Spleen (tissue), 11 donors: Measurements from ENCODE around the gene BPIFB1. TPM values are rescaled to one million over a fixed set of nuclear protein-coding genes. Genes with fewer than 3 reads are reported as not detected.

Source experiments
- DNase-seq: peaks from one replicate; pipeline ENCODE4 v3.0.0-alpha.2; 2020
- H3K27ac ChIP-seq, 8 donors: fragments of 200-600 bp; sonication (generic) in 7 of 8; 1 replicate in 4 of 8; 2 replicates in 4 of 8; pipeline versions ENCODE4 v1.5.0 to v1.8.0; 2016 to 2021; ENCODE audit warnings: inconsistent platforms in 4 of 8, mild to moderate bottlenecking in 4 of 8, moderate library complexity in 1 of 8
- H3K27me3 ChIP-seq, 7 donors: fragments of 200-600 bp; sonication (generic) in 6 of 7; replicated peaks in 1 of 7; 1 replicate in 4 of 7; 2 replicates in 3 of 7; pipeline versions ENCODE4 v1.5.0 to v1.8.0; 2016 to 2021; ENCODE audit warnings: inconsistent platforms in 3 of 7, mild to moderate bottlenecking in 1 of 7
- H3K36me3 ChIP-seq, 6 donors: fragments of 200-600 bp; sonication (generic) in 5 of 6; 1 replicate in 4 of 6; 2 replicates in 2 of 6; pipeline versions ENCODE4 v1.5.0 to v1.8.0; 2016 to 2021; ENCODE audit warnings: inconsistent platforms in 2 of 6
- H3K4me1 ChIP-seq, 6 donors: fragments of 200-600 bp; sonication (generic) in 5 of 6; 1 replicate in 3 of 6; 2 replicates in 3 of 6; pipeline versions ENCODE4 v1.5.0 to v1.8.0; 2016 to 2021; ENCODE audit warnings: inconsistent platforms in 3 of 6
- H3K4me3 ChIP-seq, 8 donors: fragments of 200-600 bp; sonication (generic) in 7 of 8; 1 replicate in 4 of 8; 2 replicates in 4 of 8; pipeline versions ENCODE4 v1.5.0 to v1.8.0; 2016 to 2021; ENCODE audit warnings: inconsistent platforms in 4 of 8, mild to moderate bottlenecking in 4 of 8, moderate library complexity in 2 of 8
- H3K9me3 ChIP-seq, 8 donors: fragments of 200-600 bp; sonication (generic) in 7 of 8; 1 replicate in 4 of 8; 2 replicates in 4 of 8; pipeline versions ENCODE4 v1.5.0 to v1.8.0; 2016 to 2021; ENCODE audit warnings: inconsistent platforms in 4 of 8
- CTCF ChIP-seq, 11 experiments: fragments of 200-600 bp in 7 of 11; fragments of 450-650 bp in 4 of 11; sonication (generic) in 4 of 11; IDR thresholded peaks in 8 of 11; conservative IDR thresholded peaks in 3 of 11; 1 replicate in 7 of 11; 2 replicates in 4 of 11; pipeline versions ENCODE4 v1.4.0 to v1.8.0; 2016 to 2021; ENCODE audit warnings: antibody characterized with exemption in 11 of 11, inconsistent platforms in 4 of 11, mild to moderate bottlenecking in 1 of 11
- POLR2A ChIP-seq, 3 donors: fragments of 450-650 bp; IDR thresholded peaks; one replicate each; pipeline ENCODE4 v1.5.1; 2017; ENCODE audit warnings: antibody characterized with exemption in 3 of 3, mild to moderate bottlenecking in 1 of 3
- POLR2AphosphoS5 ChIP-seq, 3 donors: sonication (generic); formaldehyde crosslinking; IDR thresholded peaks; one replicate each; pipeline ENCODE4 v1.5.1; 2017; ENCODE audit warnings: antibody characterized with exemption in 3 of 3
- WGBS, 5 donors: extraction: QIAGEN DNeasy Blood & Tissue Kit in 3 of 5; methylation state at CpG; one replicate each; pipeline versions ENCODE4 v1.1.5 to v1.1.7; 2013 to 2018; 5-methylcytosine and 5-hydroxymethylcytosine counted together
- intact Hi-C: fragments of 100-400 bp; cut with DNase I; formaldehyde crosslinking; loops from one replicate; pipeline ENCODE4 v1.15.0; 2023; ENCODE audit warnings: low total_unique reads
- polyA plus RNA-seq, 3 donors: library from polyadenylated mRNA; stranded (reverse); fragments of 200-250 nt; gene quantifications; one replicate each; pipeline ENCODE4 v1.2.1, GENCODE V29; 2013
- total RNA-seq, 7 donors: library from RNA; depleted of rRNA in 3 of 7; stranded (reverse); fragments of >200 nt in 3 of 7; fragmentation: NEBNext Ultra II Directional in 4 of 7; extraction: Animal tissue kit (Norgen Biotek cat#: 25700) in 4 of 7; gene quantifications; one replicate each; pipeline versions ENCODE4 v1.1.0 to v1.2.1, GENCODE V29; 2016 to 2021
- donor health status: healthy with polysubstance abuse.
- donor health status: DM: no; HTN: no; CAD: no; lungs with moderate emphysema.
- donor health status: DM: no; HTN: no; CAD: no.
- donor health status: Bipolar disorder and iron deficiency.
- donor health status: healthy.
- donor health status: DM: no; HTN: no; CAD: no.
- donor health status: DM: yes; HTN: yes; CAD: no.

Gene BPIFB1
- total and polyA plus RNA-seq, 10 donors, result 0.06 TPM; not detected in 8

GRCh38 chr20:33348136-33348937, 65.3 kb downstream of the BPIFB1 start:
- intact Hi-C loops, result no loop called here
- H3K4me3 ChIP-seq, result no peak overlapping the region
- peaks cover 0 to 10% (median 0%) of the 10 kb centered on the region in 7 donors for H3K27me3 ChIP-seq
- TF ChIP-seq POLR2AphosphoS5 (IDR thresholded peaks at IDR 0.05), result no peak
- TF ChIP-seq CTCF (IDR thresholded peaks at IDR 0.05 in 8 of 11, conservative IDR thresholded peaks at IDR 0.05 in 3 of 11), result no peak
- TF ChIP-seq POLR2A (IDR thresholded peaks at IDR 0.05), result no peak
- WGBS, 5 donors, result 93 to 97% (median 96%) methylated on average over 7 to 11 of the region's 11 CpGs
- H3K27ac ChIP-seq, result no peak overlapping the region
- peaks cover 0 to 55% (median 17%) of the 10 kb centered on the region in 6 donors for H3K36me3 ChIP-seq
- DNase-seq, result no peak
- no peaks in the 10 kb centered on the region for H3K9me3 ChIP-seq
- no peaks in the 10 kb centered on the region for H3K4me1 ChIP-seq

GRCh38 chr20:33349493-33349892, 66.5 kb downstream of the BPIFB1 start:
- no peak for DNase-seq
- no peak for TF ChIP-seq CTCF (IDR thresholded peaks at IDR 0.05 in 8 of 11, conservative IDR thresholded peaks at IDR 0.05 in 3 of 11)
- no peak for TF ChIP-seq POLR2AphosphoS5 (IDR thresholded peaks at IDR 0.05)
- TF ChIP-seq POLR2A (IDR thresholded peaks at IDR 0.05), result no peak
- WGBS, 5 donors, result 91 to 99% (median 96%) methylated on average over 7 to 8 of the region's 8 CpGs
- Histone ChIP-seq H3K36me3 (peaks cover 0 to 66% (median 21%) of the 10 kb centered on the region in 6 donors), H3K4me3 (no peak overlapping the region), H3K27me3 (peaks cover 0 to 2% (median 0%) of the 10 kb centered on the region in 7 donors), H3K27ac (no peak overlapping the region), H3K4me1 (no peaks in the 10 kb centered on the region), H3K9me3 (no peaks in the 10 kb centered on the region)
- intact Hi-C loops, result no loop called here

- Histone ChIP-seq H3K36me3 (peaks cover 0 to 88% (median 25%) of the 10 kb centered on the region in 6 donors), H3K4me1 (no peaks in the 10 kb centered on the region)
- WGBS, 5 donors, result 61 to 78% (median 70%) methylated on average over 3 of the region's 3 CpGs
Measured at GRCh38 chr20:33351696-33352095, 68.7 kb downstream of the BPIFB1 start.

More at GRCh38 chr20:33351696-33352095, 68.7 kb downstream of the BPIFB1 start:
- Histone ChIP-seq H3K27me3 (no peaks in the 10 kb centered on the region), H3K27ac (peak overlapping the region in 2 of 8 donors; percentile 16 to 33), H3K9me3 (no peaks in the 10 kb centered on the region), H3K4me3 (no peak overlapping the region)
- DNase-seq, result no peak
- intact Hi-C loops, result no loop called here
- TF ChIP-seq POLR2A (IDR thresholded peaks at IDR 0.05), result no peak
- no peak for TF ChIP-seq CTCF (IDR thresholded peaks at IDR 0.05 in 8 of 11, conservative IDR thresholded peaks at IDR 0.05 in 3 of 11)
- no peak for TF ChIP-seq POLR2AphosphoS5 (IDR thresholded peaks at IDR 0.05)
